ENCODE measurements around the gene MRPL24. TPM values are rescaled to one million over a fixed set of nuclear protein-coding genes. Genes with fewer than 3 reads are reported as not detected.

The MRPL24 gene
- total RNA-seq, 2 donors from 2014 or later, result 22.6 to 35.6 TPM

DNA sequence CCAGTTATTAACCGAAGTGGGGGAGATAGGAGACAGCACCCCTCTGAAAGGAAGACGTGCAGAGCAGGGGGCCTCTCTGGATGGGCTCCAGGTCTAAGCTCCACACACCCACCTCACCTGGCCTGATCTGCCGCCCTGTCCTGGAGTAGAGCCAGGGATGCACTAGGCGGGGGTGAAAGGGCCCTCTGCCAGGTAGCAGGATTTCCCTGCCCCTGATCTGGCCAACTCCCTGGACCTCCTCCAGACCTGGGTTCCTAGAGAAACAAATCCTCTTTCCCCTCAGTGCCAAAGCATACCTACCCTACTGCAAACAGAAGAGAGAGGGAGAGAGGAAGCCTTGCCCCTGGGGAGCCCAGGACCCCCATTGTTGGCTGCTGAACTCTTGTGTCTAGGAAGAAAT, 37.6 kb downstream of the MRPL24 start:
- Histone ChIP-seq H3K27ac (no peak overlapping the region), H3K4me3 (no peak overlapping the region), H3K9me3 (no peaks in the 10 kb centered on the region)

DNA sequence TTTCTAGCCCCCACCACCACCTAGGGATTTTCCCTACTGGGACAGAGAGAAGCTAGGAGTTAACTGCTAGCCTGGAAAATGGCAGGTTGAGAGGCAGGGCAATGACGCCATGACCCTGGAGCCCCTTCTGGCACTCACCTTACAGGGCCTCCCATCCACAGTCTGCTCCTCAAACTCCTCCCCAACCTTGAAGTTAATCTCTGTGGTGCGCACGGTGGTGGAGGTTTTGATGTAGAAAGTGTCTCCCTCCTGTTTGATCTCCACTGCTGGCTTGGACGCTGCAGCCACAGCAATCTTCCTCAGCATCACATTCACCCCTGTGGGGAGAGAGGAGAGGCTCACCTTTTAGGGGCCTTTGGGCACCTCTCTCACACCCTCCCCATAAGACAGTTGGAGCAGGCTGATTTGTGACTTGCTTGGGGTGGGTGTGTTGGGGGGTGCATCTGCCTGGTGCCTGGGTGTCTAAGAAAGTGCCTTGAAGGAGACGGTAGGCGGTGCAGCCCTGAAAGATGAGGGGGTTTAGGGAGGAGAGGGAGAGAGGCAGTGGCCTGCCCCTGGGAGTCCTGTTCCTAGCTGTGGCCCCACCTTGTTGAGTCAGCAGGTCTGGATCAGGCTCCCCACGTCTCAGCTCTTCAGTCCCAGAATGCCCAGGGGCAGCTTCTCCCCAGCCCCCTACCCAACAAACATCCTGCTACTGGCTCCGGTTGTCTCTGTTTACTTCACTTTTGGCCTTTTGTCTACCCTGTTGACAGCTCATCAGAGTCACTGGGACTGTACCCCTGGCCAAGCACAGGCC, 40.0 kb downstream of the MRPL24 start:
- TF ChIP-seq, protein P1, sequence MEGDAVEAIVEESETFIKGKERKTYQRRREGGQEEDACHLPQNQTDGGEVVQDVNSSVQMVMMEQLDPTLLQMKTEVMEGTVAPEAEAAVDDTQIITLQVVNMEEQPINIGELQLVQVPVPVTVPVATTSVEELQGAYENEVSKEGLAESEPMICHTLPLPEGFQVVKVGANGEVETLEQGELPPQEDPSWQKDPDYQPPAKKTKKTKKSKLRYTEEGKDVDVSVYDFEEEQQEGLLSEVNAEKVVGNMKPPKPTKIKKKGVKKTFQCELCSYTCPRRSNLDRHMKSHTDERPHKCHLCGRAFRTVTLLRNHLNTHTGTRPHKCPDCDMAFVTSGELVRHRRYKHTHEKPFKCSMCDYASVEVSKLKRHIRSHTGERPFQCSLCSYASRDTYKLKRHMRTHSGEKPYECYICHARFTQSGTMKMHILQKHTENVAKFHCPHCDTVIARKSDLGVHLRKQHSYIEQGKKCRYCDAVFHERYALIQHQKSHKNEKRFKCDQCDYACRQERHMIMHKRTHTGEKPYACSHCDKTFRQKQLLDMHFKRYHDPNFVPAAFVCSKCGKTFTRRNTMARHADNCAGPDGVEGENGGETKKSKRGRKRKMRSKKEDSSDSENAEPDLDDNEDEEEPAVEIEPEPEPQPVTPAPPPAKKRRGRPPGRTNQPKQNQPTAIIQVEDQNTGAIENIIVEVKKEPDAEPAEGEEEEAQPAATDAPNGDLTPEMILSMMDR (IDR thresholded peaks at IDR 0.05), result no peak
- H3K4me3 ChIP-seq, result no peak overlapping the region
- H3K9me3 ChIP-seq, result no peaks in the 10 kb centered on the region
- ATAC-seq (ENCODE audit: insufficient number of reproducible peaks, low FRiP score, low read depth) (no peak), DNase-seq (ENCODE audit: low spot score) (no peak)
- no peaks in the 10 kb centered on the region for H3K36me3 ChIP-seq
- no peak overlapping the region for H3K27ac ChIP-seq
- peaks cover 12 to 17% of the 10 kb centered on the region in 2 donors for H3K4me1 ChIP-seq (ENCODE audit: control insufficient read depth in 1 of 2, low read depth in 2 of 2)
- no peaks in the 10 kb centered on the region for H3K27me3 ChIP-seq (replicated peaks; ENCODE audit: insufficient read depth)

More for the DNA sequence above, 37.6 kb downstream of the MRPL24 start:
- no peak for DNase-seq (ENCODE audit: low spot score)
- TF ChIP-seq, protein P1 (IDR thresholded peaks at IDR 0.05), result no peak
- no peaks in the 10 kb centered on the region for H3K27me3 ChIP-seq (replicated peaks; ENCODE audit: insufficient read depth)
- no peaks in the 10 kb centered on the region for H3K36me3 ChIP-seq
- ATAC-seq (ENCODE audit: insufficient number of reproducible peaks, low FRiP score, low read depth), result no peak
- H3K4me1 ChIP-seq (ENCODE audit: control insufficient read depth in 1 of 2, low read depth in 2 of 2), result peaks cover 24 to 27% of the 10 kb centered on the region in 2 donors

DNA sequence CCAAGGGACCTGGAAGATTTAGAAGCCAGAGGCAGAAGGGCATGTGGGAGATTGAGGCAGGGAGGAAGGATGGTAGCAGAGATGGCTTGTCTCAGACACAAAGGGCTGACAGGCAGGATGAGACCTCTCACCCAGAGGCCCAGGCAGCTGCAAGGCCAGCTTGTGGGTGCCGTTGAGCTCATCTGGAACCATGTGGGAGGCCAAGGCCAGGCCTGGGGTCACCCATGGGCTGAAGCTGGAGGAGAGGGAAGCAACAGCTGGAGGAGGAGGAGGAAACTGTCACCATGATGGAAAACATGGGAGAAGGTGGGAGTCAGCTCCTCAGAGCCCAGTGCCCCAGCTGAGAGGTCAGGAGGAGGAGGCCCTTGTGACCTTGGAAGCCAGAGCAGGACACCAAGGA, 41.9 kb downstream of the MRPL24 start:
- ATAC-seq (ENCODE audit: insufficient number of reproducible peaks, low FRiP score, low read depth) (no peak), DNase-seq (ENCODE audit: low spot score) (no peak)
- Histone ChIP-seq H3K27ac (no peak overlapping the region), H3K27me3 (replicated peaks; ENCODE audit: insufficient read depth) (no peaks in the 10 kb centered on the region), H3K4me1 (ENCODE audit: control insufficient read depth in 1 of 2, low read depth in 2 of 2) (no peaks in the 10 kb centered on the region), H3K36me3 (no peaks in the 10 kb centered on the region), H3K9me3 (no peaks in the 10 kb centered on the region), H3K4me3 (no peak overlapping the region)
- TF ChIP-seq, protein P1 (IDR thresholded peaks at IDR 0.05), result no peak

DNA sequence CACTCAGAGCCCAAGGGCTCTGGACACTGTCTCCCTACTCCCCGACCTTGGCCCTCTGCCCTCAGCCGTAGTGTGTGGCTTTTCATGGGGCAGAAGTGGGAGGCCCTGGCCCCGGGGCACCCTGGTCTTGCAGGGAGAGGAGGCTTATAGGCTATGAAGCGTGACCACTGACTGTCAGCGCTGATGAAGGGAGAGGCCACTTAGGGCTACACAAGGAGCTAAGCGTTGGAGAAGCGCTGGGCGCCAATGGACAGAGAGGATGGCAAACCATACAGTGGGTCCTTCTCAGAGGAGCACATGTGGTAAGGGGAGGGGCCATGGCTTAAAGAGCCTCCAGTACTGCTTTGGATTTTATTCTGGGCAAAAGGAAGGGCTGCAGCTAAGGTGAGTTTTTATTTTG, 43.4 kb downstream of the MRPL24 start:
- no peak for DNase-seq (ENCODE audit: low spot score)
- Histone ChIP-seq H3K27ac (no peak overlapping the region), H3K27me3 (replicated peaks; ENCODE audit: insufficient read depth) (no peaks in the 10 kb centered on the region), H3K9me3 (no peaks in the 10 kb centered on the region), H3K4me1 (ENCODE audit: control insufficient read depth in 1 of 2, low read depth in 2 of 2) (no peaks in the 10 kb centered on the region), H3K4me3 (no peak overlapping the region), H3K36me3 (no peaks in the 10 kb centered on the region)
- TF ChIP-seq, protein P1 (IDR thresholded peaks at IDR 0.05), result no peak
- ATAC-seq (ENCODE audit: insufficient number of reproducible peaks, low FRiP score, low read depth), result no peak

DNA sequence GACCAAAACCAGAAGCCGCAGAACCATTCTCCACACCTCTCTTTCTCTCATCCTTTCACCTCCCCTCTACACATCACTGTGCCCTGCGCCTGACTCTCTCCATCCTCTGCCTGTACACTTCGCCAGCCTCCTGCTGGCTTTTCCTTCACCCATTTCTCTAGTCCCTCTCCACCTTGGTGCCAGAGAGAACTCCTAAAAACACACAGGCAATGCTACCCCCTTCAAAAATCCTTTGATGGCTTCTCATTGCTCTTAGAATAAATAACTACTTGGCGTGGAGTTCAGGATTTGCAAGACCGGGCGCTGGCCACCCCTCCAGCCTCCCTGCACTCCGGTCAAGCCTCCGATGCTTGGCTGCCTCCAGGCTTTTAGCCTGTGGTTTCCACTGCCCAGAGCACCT, 44.1 kb downstream of the MRPL24 start:
- H3K9me3 ChIP-seq, result no peaks in the 10 kb centered on the region
- H3K36me3 ChIP-seq, result no peaks in the 10 kb centered on the region
- no peak for ATAC-seq (ENCODE audit: insufficient number of reproducible peaks, low FRiP score, low read depth)
- no peak for DNase-seq (ENCODE audit: low spot score)
- TF ChIP-seq, protein P1 (IDR thresholded peaks at IDR 0.05), result no peak
- H3K27me3 ChIP-seq (replicated peaks; ENCODE audit: insufficient read depth), result no peaks in the 10 kb centered on the region
- no peak overlapping the region for H3K27ac ChIP-seq
- H3K4me1 ChIP-seq (ENCODE audit: control insufficient read depth in 1 of 2, low read depth in 2 of 2), result no peaks in the 10 kb centered on the region
- no peak overlapping the region for H3K4me3 ChIP-seq

Data from thoracic aorta (tissue), 2 donors.